Measurements from ENCODE around the gene TNFAIP8.

DNA sequence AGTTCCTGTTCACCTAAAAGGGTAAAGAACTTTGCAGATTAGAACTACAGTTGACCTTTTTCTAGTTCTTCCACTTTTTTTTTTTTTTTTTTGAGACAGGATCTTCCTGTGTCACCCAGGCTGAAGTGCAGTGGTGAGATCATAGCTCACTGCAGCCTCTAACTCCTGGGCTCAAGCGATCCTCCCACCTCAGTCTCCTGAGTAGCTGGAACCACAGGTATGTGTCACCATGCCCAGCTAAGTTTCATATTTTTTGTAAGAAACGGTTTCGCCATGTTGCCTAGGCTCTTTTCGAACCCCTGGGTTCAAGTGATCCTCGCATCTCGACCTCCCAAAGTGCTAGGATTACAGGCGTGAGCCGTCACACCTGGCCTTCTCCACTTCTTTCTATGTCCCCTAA lies 39.7 kb upstream of the TNFAIP8 start:
- TF ChIP-seq POLR2A (IDR thresholded peaks at IDR 0.05) = no peak
- TF ChIP-seq, protein P1, sequence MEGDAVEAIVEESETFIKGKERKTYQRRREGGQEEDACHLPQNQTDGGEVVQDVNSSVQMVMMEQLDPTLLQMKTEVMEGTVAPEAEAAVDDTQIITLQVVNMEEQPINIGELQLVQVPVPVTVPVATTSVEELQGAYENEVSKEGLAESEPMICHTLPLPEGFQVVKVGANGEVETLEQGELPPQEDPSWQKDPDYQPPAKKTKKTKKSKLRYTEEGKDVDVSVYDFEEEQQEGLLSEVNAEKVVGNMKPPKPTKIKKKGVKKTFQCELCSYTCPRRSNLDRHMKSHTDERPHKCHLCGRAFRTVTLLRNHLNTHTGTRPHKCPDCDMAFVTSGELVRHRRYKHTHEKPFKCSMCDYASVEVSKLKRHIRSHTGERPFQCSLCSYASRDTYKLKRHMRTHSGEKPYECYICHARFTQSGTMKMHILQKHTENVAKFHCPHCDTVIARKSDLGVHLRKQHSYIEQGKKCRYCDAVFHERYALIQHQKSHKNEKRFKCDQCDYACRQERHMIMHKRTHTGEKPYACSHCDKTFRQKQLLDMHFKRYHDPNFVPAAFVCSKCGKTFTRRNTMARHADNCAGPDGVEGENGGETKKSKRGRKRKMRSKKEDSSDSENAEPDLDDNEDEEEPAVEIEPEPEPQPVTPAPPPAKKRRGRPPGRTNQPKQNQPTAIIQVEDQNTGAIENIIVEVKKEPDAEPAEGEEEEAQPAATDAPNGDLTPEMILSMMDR (IDR thresholded peaks at IDR 0.05) = no peak
- TF ChIP-seq POLR2AphosphoS5 (IDR thresholded peaks at IDR 0.05) = no peak

Data from transverse colon (tissue), 4 donors.